Mucosa of rectum (tissue), 2 donors: ENCODE results near the gene BCOR.

Experiments
- H3K27ac ChIP-seq, 2 donors: one replicate each; pipeline ENCODE4 v1.7.0; 2013; ENCODE audit warnings: inconsistent platforms in 2 of 2, low read depth in 2 of 2, low read length in 2 of 2
- H3K27me3 ChIP-seq, 2 donors: one replicate each; pipeline ENCODE4 v1.7.0; 2013; ENCODE audit warnings: low read length in 2 of 2; ENCODE audit not compliant: control insufficient read depth in 2 of 2, insufficient read depth in 2 of 2
- H3K36me3 ChIP-seq, 2 donors: one replicate each; pipeline ENCODE4 v1.7.0; 2013; ENCODE audit warnings: low read length in 2 of 2; ENCODE audit not compliant: control insufficient read depth in 2 of 2, insufficient read depth in 2 of 2
- H3K4me1 ChIP-seq, 2 donors: one replicate each; pipeline ENCODE4 v1.7.0; 2013; ENCODE audit warnings: low read length in 2 of 2, mild to moderate bottlenecking in 1 of 2; ENCODE audit not compliant: control insufficient read depth in 2 of 2, insufficient read depth in 2 of 2
- H3K4me3 ChIP-seq, 2 donors: one replicate each; pipeline ENCODE4 v1.7.0; 2013; ENCODE audit warnings: low read length in 2 of 2
- H3K9ac ChIP-seq, 2 donors: one replicate each; pipeline ENCODE4 v1.7.0; 2013; ENCODE audit warnings: low read length in 2 of 2, low read depth in 1 of 2, mild to moderate bottlenecking in 1 of 2
- H3K9me3 ChIP-seq, 2 donors: one replicate each; pipeline ENCODE4 v1.7.0; 2013; ENCODE audit warnings: low read length in 2 of 2; ENCODE audit not compliant: control insufficient read depth in 2 of 2
- donor health status: healthy.
- donor health status: Normal muscosa, but diverticular disease.

The BCOR gene

GRCh38 chrX:40112996-40113395 is 15.2 kb upstream of the BCOR start:
- peaks cover 2 to 7% of the 10 kb centered on the region in 2 donors for H3K4me1 ChIP-seq
- no peak overlapping the region for H3K9ac ChIP-seq
- no peak overlapping the region for H3K4me3 ChIP-seq
- H3K27me3 ChIP-seq, result no peaks in the 10 kb centered on the region
- no peaks in the 10 kb centered on the region for H3K9me3 ChIP-seq
- no peak overlapping the region for H3K27ac ChIP-seq
- H3K36me3 ChIP-seq, result no peaks in the 10 kb centered on the region

GRCh38 chrX:40111868-40112267 is 14.1 kb upstream of the BCOR start:
- Histone ChIP-seq H3K27ac (no peak overlapping the region), H3K36me3 (no peaks in the 10 kb centered on the region), H3K4me1 (peaks cover 10 to 18% of the 10 kb centered on the region in 2 donors), H3K27me3 (no peaks in the 10 kb centered on the region), H3K9ac (no peak overlapping the region), H3K9me3 (no peaks in the 10 kb centered on the region), H3K4me3 (no peak overlapping the region)

GRCh38 chrX:40109288-40110008 is 11.7 kb upstream of the BCOR start:
- peak overlapping the region; percentile 32 to 71 for H3K9ac ChIP-seq
- H3K27me3 ChIP-seq, result no peaks in the 10 kb centered on the region

GRCh38 chrX:40108959-40109287 is 11.2 kb upstream of the BCOR start:
- peaks cover 10 to 21% of the 10 kb centered on the region in 2 donors for H3K4me1 ChIP-seq
- H3K4me3 ChIP-seq, result peak overlapping the region; percentile 42 to 56
- H3K36me3 ChIP-seq, result no peaks in the 10 kb centered on the region
- no peaks in the 10 kb centered on the region for H3K9me3 ChIP-seq
- peak overlapping the region; percentile 32 to 71 for H3K9ac ChIP-seq
- H3K27ac ChIP-seq, result peak overlapping the region; percentile 83 to 84
- no peaks in the 10 kb centered on the region for H3K27me3 ChIP-seq

More at GRCh38 chrX:40109288-40110008, 11.7 kb upstream of the BCOR start:
- Histone ChIP-seq H3K9me3 (no peaks in the 10 kb centered on the region), H3K27ac (peak overlapping the region; percentile 83 to 84), H3K4me1 (peaks cover 10 to 21% of the 10 kb centered on the region in 2 donors), H3K4me3 (peak overlapping the region; percentile 42 to 56), H3K36me3 (no peaks in the 10 kb centered on the region)

GRCh38 chrX:40108162-40108958 is 10.6 kb upstream of the BCOR start:
- H3K4me1 ChIP-seq, result peaks cover 12 to 21% of the 10 kb centered on the region in 2 donors
- H3K4me3 ChIP-seq, result peak overlapping the region; percentile 42 to 56
- no peaks in the 10 kb centered on the region for H3K36me3 ChIP-seq
- peak overlapping the region; percentile 83 to 84 for H3K27ac ChIP-seq
- H3K27me3 ChIP-seq, result peaks cover 0 to 2% of the 10 kb centered on the region in 2 donors
- no peaks in the 10 kb centered on the region for H3K9me3 ChIP-seq
- H3K9ac ChIP-seq, result peak overlapping the region; percentile 32 to 67

- peaks cover 12 to 21% of the 10 kb centered on the region in 2 donors for H3K4me1 ChIP-seq
- H3K9me3 ChIP-seq, result no peaks in the 10 kb centered on the region
- peak overlapping the region; percentile 52 to 67 for H3K4me3 ChIP-seq
- H3K9ac ChIP-seq, result peak overlapping the region; percentile 67 to 72
- peaks cover 0 to 6% of the 10 kb centered on the region in 2 donors for H3K27me3 ChIP-seq
- peak overlapping the region; percentile 83 to 84 for H3K27ac ChIP-seq
- H3K36me3 ChIP-seq, result no peaks in the 10 kb centered on the region
Observed at GRCh38 chrX:40107291-40108161, 9.8 kb upstream of the BCOR start.

- Histone ChIP-seq H3K9ac (peak overlapping the region; percentile 67 to 72), H3K4me1 (peaks cover 12 to 21% of the 10 kb centered on the region in 2 donors), H3K4me3 (peak overlapping the region; percentile 52 to 67), H3K9me3 (no peaks in the 10 kb centered on the region), H3K27me3 (peaks cover 0 to 6% of the 10 kb centered on the region in 2 donors), H3K27ac (peak overlapping the region; percentile 83 to 84), H3K36me3 (no peaks in the 10 kb centered on the region)
Observed at GRCh38 chrX:40106676-40107290, 9.0 kb upstream of the BCOR start.

GRCh38 chrX:40105835-40106675 is 8.3 kb upstream of the BCOR start:
- Histone ChIP-seq H3K4me1 (peaks cover 12 to 21% of the 10 kb centered on the region in 2 donors), H3K27ac (peak overlapping the region; percentile 83 to 85), H3K4me3 (peak overlapping the region; percentile 60 to 68), H3K27me3 (peaks cover 4 to 6% of the 10 kb centered on the region in 2 donors), H3K9ac (peak overlapping the region; percentile 49 to 83), H3K36me3 (no peaks in the 10 kb centered on the region), H3K9me3 (no peaks in the 10 kb centered on the region)
